ENCODE data around the gene BLID.

BLID gene

GRCh38 chr11:122107045-122107444 is 9.0 kb downstream of the BLID start:
- in situ Hi-C loops (cut with MboI; ENCODE audit: low sequenced_read_pairs) = no loop called here

- in situ Hi-C loops (cut with MboI; ENCODE audit: low sequenced_read_pairs) = no loop called here
Measured at GRCh38 chr11:122105044-122105758, 10.8 kb downstream of the BLID start.

GRCh38 chr11:122104341-122104740 is 11.7 kb downstream of the BLID start:
- in situ Hi-C loops (cut with MboI; ENCODE audit: low sequenced_read_pairs) = no loop called here

GRCh38 chr11:122103726-122104125 is 12.3 kb downstream of the BLID start:
- in situ Hi-C loops (cut with MboI; ENCODE audit: low sequenced_read_pairs) = no loop called here

GRCh38 chr11:122103321-122103720 is 12.7 kb downstream of the BLID start:
- in situ Hi-C loops (cut with MboI; ENCODE audit: low sequenced_read_pairs) = no loop called here

GRCh38 chr11:122102426-122102825 is 13.6 kb downstream of the BLID start:
- in situ Hi-C loops (cut with MboI; ENCODE audit: low sequenced_read_pairs) = no loop called here

- in situ Hi-C loops (cut with MboI; ENCODE audit: low sequenced_read_pairs) = no loop called here
Measured at GRCh38 chr11:122101625-122102291, 14.3 kb downstream of the BLID start.

- in situ Hi-C loops (cut with MboI; ENCODE audit: low sequenced_read_pairs) = no loop called here
Measured at GRCh38 chr11:122100756-122101080, 15.3 kb downstream of the BLID start.

- in situ Hi-C loops (cut with MboI; ENCODE audit: low sequenced_read_pairs) = no loop called here
Measured at GRCh38 chr11:122100037-122100755, 15.8 kb downstream of the BLID start.

GRCh38 chr11:122099374-122100036 is 16.5 kb downstream of the BLID start:
- in situ Hi-C loops (cut with MboI; ENCODE audit: low sequenced_read_pairs) = no loop called here

GRCh38 chr11:122098261-122098980 is 17.6 kb downstream of the BLID start:
- in situ Hi-C loops (cut with MboI; ENCODE audit: low sequenced_read_pairs) = no loop called here

GRCh38 chr11:122097419-122098001 is 18.5 kb downstream of the BLID start:
- in situ Hi-C loops (cut with MboI; ENCODE audit: low sequenced_read_pairs) = no loop called here

GRCh38 chr11:122096272-122097112 is 19.5 kb downstream of the BLID start:
- in situ Hi-C loops (cut with MboI; ENCODE audit: low sequenced_read_pairs) = no loop called here

- in situ Hi-C loops (cut with MboI; ENCODE audit: low sequenced_read_pairs) = no loop called here
Measured at GRCh38 chr11:122095681-122096262, 20.2 kb downstream of the BLID start.

GRCh38 chr11:122094836-122095235 is 21.2 kb downstream of the BLID start:
- in situ Hi-C loops (cut with MboI; ENCODE audit: low sequenced_read_pairs) = no loop called here

- in situ Hi-C loops (cut with MboI; ENCODE audit: low sequenced_read_pairs) = no loop called here
Measured at GRCh38 chr11:122093731-122094275, 22.2 kb downstream of the BLID start.

GRCh38 chr11:122091835-122092234 is 24.2 kb downstream of the BLID start:
- in situ Hi-C loops (cut with MboI; ENCODE audit: low sequenced_read_pairs) = no loop called here

GRCh38 chr11:122089111-122089510 is 26.9 kb downstream of the BLID start:
- in situ Hi-C loops (cut with MboI; ENCODE audit: low sequenced_read_pairs) = no loop called here

GRCh38 chr11:122085712-122086111 is 30.3 kb downstream of the BLID start:
- in situ Hi-C loops (cut with MboI; ENCODE audit: low sequenced_read_pairs) = no loop called here

Data from HL-60/S4 treated with retinoic acid at 250 ng/mL for 4 days and 3 days (cell line).